GM12878 (cell line): Measurements from ENCODE around the gene SLC6A9. TPM values are rescaled to one million over a fixed set of nuclear protein-coding genes. Genes with fewer than 3 reads are reported as not detected.

ENCODE experiments used
- ATAC-seq: fragments of 200-7000 bp; cut with Tn5 transposase; 3 replicates; pipeline ENCODE4 v1.9.1; 2020; ENCODE audit warnings: mild to moderate bottlenecking, moderate library complexity
- BruUV-seq: library from RNA; stranded (reverse); fragments of 400-500 nt; replicated peaks from 2 replicates; lab custom pipeline; 2021; lab: Mats Ljungman, UMichigan
- CTCF ChIA-PET: fragments of 300-600 bp; sonication (Branson Sonifier 250); formaldehyde crosslinking; extraction: SDS; loops from one replicate; lab custom pipeline; 2021; ENCODE audit warnings: inconsistent platforms; lab: Yijun Ruan, JAX
- POLR2A ChIA-PET: fragments of 350-600 bp; formaldehyde crosslinking; extraction: SDS; loops from one replicate; lab custom pipeline; 2021; ENCODE audit warnings: inconsistent platforms; lab: Charles Lee
- RAD21 ChIA-PET: fragments of 300-600 bp; sonication (Branson Sonifier 250); formaldehyde crosslinking; loops from one replicate; lab custom pipeline; 2023; ENCODE audit warnings: antibody characterized with exemption; ENCODE audit not compliant: unreplicated experiment; lab: Charles Lee
- SMC1A ChIA-PET: fragments of 300-600 bp; sonication (Branson Sonifier 250); formaldehyde crosslinking; loops from one replicate; lab custom pipeline; 2023; ENCODE audit not compliant: unreplicated experiment, uncharacterized antibody; lab: Charles Lee
- DNase-seq: peaks from one replicate; pipeline ENCODE4 v3.0.0-alpha.2; 2011; ENCODE audit warnings: low read depth, low spot score
- FAIRE-seq: peaks from 3 replicates; lab custom pipeline; 2011; peaks lifted over from hg19 to GRCh38; lab: Jason Lieb, UNC
- H2AFZ ChIP-seq: 2 replicates; pipeline ENCODE4 v1.6.0; 2011; ENCODE audit warnings: low read depth, low read length, control low read depth; ENCODE audit not compliant: control insufficient read depth
- H3K27ac ChIP-seq: 2 replicates; pipeline ENCODE4 v1.5.1; 2011; ENCODE audit warnings: control low read depth; ENCODE audit not compliant: control insufficient read depth, insufficient read depth
- H3K27me3 ChIP-seq, 2 experiments: replicated peaks in 1 of 2; 2 replicates each; pipeline versions ENCODE4 v1.6.0 to v1.6.1; 2011; ENCODE audit warnings: low read length in 1 of 2; ENCODE audit not compliant: control insufficient read depth in 2 of 2, insufficient read depth in 2 of 2
- H3K36me3 ChIP-seq, 2 experiments: 2 replicates each; pipeline ENCODE4 v1.5.1; 2011; ENCODE audit warnings: low read length in 1 of 2; ENCODE audit not compliant: control insufficient read depth in 2 of 2, insufficient read depth in 2 of 2
- H3K4me1 ChIP-seq: 2 replicates; pipeline ENCODE4 v1.6.1; 2011; ENCODE audit warnings: mild to moderate bottlenecking, low read length, moderate library complexity, mixed read lengths; ENCODE audit not compliant: control insufficient read depth, insufficient read depth
- H3K4me2 ChIP-seq: 2 replicates; pipeline ENCODE4 v1.6.0; 2011; ENCODE audit warnings: control low read depth; ENCODE audit not compliant: control insufficient read depth, insufficient read depth
- H3K4me3 ChIP-seq: fragments of 200-600 bp; sonication (generic); 2 replicates; pipeline ENCODE4 v1.5.1; 2016
- H3K79me2 ChIP-seq: 2 replicates; pipeline ENCODE4 v1.6.0; 2011; ENCODE audit warnings: low read length; ENCODE audit not compliant: control insufficient read depth, insufficient read depth
- H3K9ac ChIP-seq: 2 replicates; pipeline ENCODE4 v1.8.0; 2011; ENCODE audit warnings: low read length, control low read depth, mixed read lengths; ENCODE audit not compliant: control insufficient read depth, insufficient read depth
- H3K9me3 ChIP-seq: replicated peaks from 3 replicates; pipeline ENCODE4 v1.5.1; 2011; ENCODE audit warnings: mild to moderate bottlenecking, low read length; ENCODE audit not compliant: control insufficient read depth, insufficient read depth
- H4K20me1 ChIP-seq: 2 replicates; pipeline ENCODE4 v1.6.0; 2011; ENCODE audit not compliant: control insufficient read depth, insufficient read depth
- ASH2L ChIP-seq: fragments of 300-600, 200-600 bp; sonication (generic); IDR thresholded peaks from 2 replicates; pipeline ENCODE4 v1.6.1; 2017; ENCODE audit warnings: low read depth, mild to moderate bottlenecking, borderline replicate concordance
- BCL11A ChIP-seq: IDR thresholded peaks from 2 replicates; pipeline ENCODE4 v1.6.1; 2011; ENCODE audit warnings: low read depth, low read length
- BHLHE40 ChIP-seq, 2 experiments: fragments of 450-650 bp in 1 of 2; IDR thresholded peaks; 2 replicates each; pipeline ENCODE4 v1.6.1; 2011 to 2017; ENCODE audit warnings: low read depth in 2 of 2, borderline replicate concordance in 1 of 2, improper control_type of control experiment in 1 of 2, low read length in 1 of 2, mild to moderate bottlenecking in 1 of 2
- FOS ChIP-seq: IDR thresholded peaks from 3 replicates; pipeline ENCODE4 v1.6.1; 2011; ENCODE audit warnings: borderline replicate concordance; ENCODE audit not compliant: insufficient read length; ENCODE audit errors: extremely low read depth
- GABPA ChIP-seq: IDR thresholded peaks from 2 replicates; pipeline ENCODE4 v1.6.1; 2014; ENCODE audit warnings: antibody characterized with exemption, low read depth, mild to moderate bottlenecking, inconsistent platforms
- GATAD2B ChIP-seq: fragments of 450-650 bp; conservative IDR thresholded peaks from 2 replicates; pipeline ENCODE4 v1.6.1; 2017; ENCODE audit warnings: low read depth, mild to moderate bottlenecking, moderate library complexity
- MEF2B ChIP-seq: fragments of 450-650 bp; IDR thresholded peaks from 2 replicates; pipeline ENCODE4 v1.6.1; 2018; ENCODE audit warnings: mild to moderate bottlenecking, moderate library complexity; ENCODE audit not compliant: partially characterized antibody, poor library complexity, severe bottlenecking
- MYC ChIP-seq: IDR thresholded peaks from 2 replicates; pipeline ENCODE4 v1.6.1; 2011; ENCODE audit warnings: mild to moderate bottlenecking, low read length, moderate library complexity, inconsistent platforms; ENCODE audit not compliant: insufficient read depth, insufficient replicate concordance, insufficient read length, severe bottlenecking
- NFYB ChIP-seq: IDR thresholded peaks from 2 replicates; pipeline ENCODE4 v1.6.1; 2011; ENCODE audit warnings: low read depth, mild to moderate bottlenecking, low read length, improper control_type of control experiment, moderate library complexity; ENCODE audit not compliant: insufficient read depth
- NR2C2 ChIP-seq: IDR thresholded peaks from 2 replicates; pipeline ENCODE4 v1.6.1; 2011; ENCODE audit warnings: borderline replicate concordance, low read depth; ENCODE audit not compliant: control insufficient read depth, insufficient read length
- PAX8 ChIP-seq: fragments of 450-650 bp; IDR thresholded peaks from 2 replicates; pipeline ENCODE4 v1.6.1; 2017; ENCODE audit warnings: mild to moderate bottlenecking, moderate library complexity
- PML ChIP-seq: IDR thresholded peaks from 2 replicates; pipeline ENCODE4 v1.6.1; 2012; ENCODE audit warnings: low read length, inconsistent platforms
- PRDM15 ChIP-seq: fragments of 450-650 bp; formaldehyde crosslinking; IDR thresholded peaks from 2 replicates; pipeline ENCODE4 v1.4.0; 2020; ENCODE audit warnings: mild to moderate bottlenecking, moderate library complexity
- RBBP5 ChIP-seq: fragments of 200-600 bp; sonication (generic); conservative IDR thresholded peaks from 2 replicates; pipeline ENCODE4 v1.6.1; 2016
- SPI1 ChIP-seq: IDR thresholded peaks from 2 replicates; pipeline ENCODE4 v1.6.1; 2011; ENCODE audit warnings: low read depth, mild to moderate bottlenecking, low read length, moderate library complexity, borderline replicate concordance; ENCODE audit not compliant: insufficient read depth
- SUPT20H ChIP-seq: IDR thresholded peaks from 2 replicates; pipeline ENCODE4 v1.6.1; 2011; ENCODE audit warnings: low read depth, mild to moderate bottlenecking, low read length, moderate library complexity, borderline replicate concordance; ENCODE audit not compliant: control insufficient read depth
- WGBS: methylation state at CpG from one replicate; pipeline ENCODE4 v1.1.6; 2016; ENCODE audit warnings: low lambda C conversion rate; ENCODE audit not compliant: insufficient replicate concordance, insufficient coverage; ENCODE audit errors: missing lambda C conversion rate; 5-methylcytosine and 5-hydroxymethylcytosine counted together
- in situ Hi-C: fragments of 300-500 bp; cut with MboI; formaldehyde crosslinking; loops from 9 replicates; pipeline ENCODE4 v1.14.3; 2018; ENCODE audit warnings: mixed read lengths
- intact Hi-C: fragments of 100-400 bp; cut with micrococcal nuclease; formaldehyde crosslinking; loops from one replicate; pipeline ENCODE4 v1.14.2; 2022; ENCODE audit not compliant: unreplicated experiment
- polyA plus RNA-seq, 11 experiments: library from polyadenylated mRNA; depleted of rRNA in 4 of 11; unstranded in 6 of 11; stranded (reverse) in 5 of 11; fragments of >200 nt; fragmentation: Nextera tagmentation in 4 of 11; fragmentation: Illumina TruSeq in 1 of 11; extraction: Ambion mirVana in 4 of 11; extraction: Trizol in 1 of 11; gene quantifications; 1 replicate in 1 of 11; 2 replicates in 10 of 11; pipeline versions ENCODE4 v1.2.1 to v1.2.3, GENCODE V29; 2011 to 2016; ENCODE audit warnings: inconsistent platforms in 2 of 11, missing spikeins in 2 of 11, low read depth in 1 of 11
- total RNA-seq, 4 experiments: library from RNA; depleted of rRNA in 3 of 4; stranded (reverse); fragments of >200 nt in 3 of 4; fragmentation: Illumina TruSeq in 1 of 4; extraction: Trizol in 1 of 4; gene quantifications; 2 replicates each; pipeline versions ENCODE4 v1.2.1 to v1.2.3, GENCODE V29; 2013 to 2021

The SLC6A9 gene
- total and polyA plus RNA-seq, 10 of the 15 experiments (the other 5 are each of a cell fraction or from before 2014, with no cell fraction given) = 0.02 to 2.0 (median 0.63) TPM

- no peak for TF ChIP-seq MYC
- TF ChIP-seq PRDM15 (CRISPR knock-in tag) = no peak
- no peak for TF ChIP-seq GABPA
- TF ChIP-seq SUPT20H = no peak
- TF ChIP-seq SPI1 = no peak
- TF ChIP-seq RBBP5 = no peak
- TF ChIP-seq MEF2B = no peak
- no peak for TF ChIP-seq NFYB
Observed at GRCh38 chr1:44059212-44059611, 27.9 kb upstream of the SLC6A9 start (continued).

GRCh38 chr1:44057293-44057692 is 26.0 kb upstream of the SLC6A9 start:
- 0% methylated on average over 1 of the region's 1 CpG for WGBS
- Histone ChIP-seq H3K27me3 (peaks cover 0 to 2% of the 10 kb centered on the region in 2 experiments; a peak in 1 of 4 replicates), H3K9me3 (no peaks in the 10 kb centered on the region), H3K4me1 (no peaks in the 10 kb centered on the region), H3K27ac (no peak overlapping the region), H3K4me2 (no peak overlapping the region), H4K20me1 (no peaks in the 10 kb centered on the region), H3K79me2 (no peaks in the 10 kb centered on the region), H2AFZ (no peak overlapping the region), H3K9ac (no peak overlapping the region), H3K36me3 (no peaks in the 10 kb centered on the region), H3K4me3 (no peak overlapping the region)
- CTCF ChIA-PET = interaction anchor here (1.1 to 3.9 kb wide), 4 partner anchors 10 to 123 kb away, joined by 3 to 35 read pairs (median 7); no protein-coding TSS in a partner anchor
- no peak for ATAC-seq
- FAIRE-seq = no peak
- BruUV-seq = no TSS peak
- intact Hi-C loops (no loop called here), in situ Hi-C loops (no loop called here)
- RAD21 ChIA-PET = interaction anchor here (0.9 kb wide), 1 partner anchor 9 kb away, joined by 3 read pairs; no protein-coding TSS in a partner anchor
- SMC1A ChIA-PET = interaction anchor here (0.7 to 2.0 kb wide), 3 partner anchors 9 to 52 kb away, joined by 3 to 6 read pairs (median 4); no protein-coding TSS in a partner anchor
- no peak for DNase-seq
- POLR2A ChIA-PET = no interaction called here
- TF ChIP-seq BCL11A (no peak), ASH2L (no peak), NR2C2 (no peak), PAX8 (no peak), FOS (no peak), BHLHE40 (IDR thresholded peaks at IDR 0.05; ENCODE audit: borderline replicate concordance in 1 of 2, low read depth in 2 of 2, low read length in 1 of 2) (no peak), PML (no peak), GATAD2B (no peak)
